HepG2 (cell line): ENCODE results near the gene DNAJC11. TPM values are rescaled to one million over a fixed set of nuclear protein-coding genes. Genes with fewer than 3 reads are reported as not detected.
A peak's percentile ranks its signal among the peaks of the same experiment; 100 is the strongest.

Source experiments
- ATF7-NPFF ChIP-seq: sonication (generic); formaldehyde crosslinking; IDR thresholded peaks from 2 replicates; pipeline ENCODE4 v1.8.1; 2023; ENCODE audit warnings: mild to moderate bottlenecking, low read depth, missing genetic modification reagents, moderate library complexity
- KLF15 ChIP-seq: sonication (generic); formaldehyde crosslinking; IDR thresholded peaks from 2 replicates; pipeline ENCODE4 v1.8.1; 2023; ENCODE audit warnings: borderline replicate concordance, mild to moderate bottlenecking, inconsistent platforms, missing genetic modification reagents, mixed read lengths
- MED1 ChIP-seq: sonication (generic); formaldehyde crosslinking; IDR thresholded peaks from 2 replicates; pipeline ENCODE4 v1.4.0; 2020; ENCODE audit warnings: missing genetic modification reagents
- SALL2 ChIP-seq: sonication (generic); formaldehyde crosslinking; IDR thresholded peaks from 2 replicates; pipeline ENCODE4 v1.8.1; 2023; ENCODE audit warnings: mild to moderate bottlenecking, missing genetic modification reagents, inconsistent platforms
- SIX1 ChIP-seq: sonication (generic); formaldehyde crosslinking; IDR thresholded peaks from 2 replicates; pipeline ENCODE4 v1.4.0; 2020; ENCODE audit warnings: missing genetic modification reagents, borderline replicate concordance
- TP53 ChIP-seq: sonication (generic); formaldehyde crosslinking; conservative IDR thresholded peaks from 2 replicates; pipeline ENCODE4 v1.4.0; 2020; ENCODE audit warnings: missing genetic modification reagents
- ZNF101 ChIP-seq: sonication (generic); formaldehyde crosslinking; IDR thresholded peaks from 2 replicates; pipeline ENCODE4 v1.4.0; 2020; ENCODE audit warnings: mild to moderate bottlenecking, low read depth, missing genetic modification reagents, borderline replicate concordance
- ZNF563 ChIP-seq: sonication (generic); formaldehyde crosslinking; IDR thresholded peaks from 2 replicates; pipeline ENCODE4 v1.8.0; 2022; ENCODE audit warnings: mild to moderate bottlenecking, moderate library complexity, missing genetic modification reagents
- polyA plus RNA-seq, 8 experiments: library from polyadenylated mRNA; depleted of rRNA in 3 of 8; stranded (reverse) in 7 of 8; unstranded in 1 of 8; fragments of >200 nt; fragmentation: Illumina TruSeq in 4 of 8; extraction: Trizol in 4 of 8; gene quantifications; 2 replicates each; pipeline versions ENCODE4 v1.2.1 to v1.2.3, GENCODE V29; 2011 to 2016; ENCODE audit warnings: low read depth in 4 of 8, missing spikeins in 1 of 8, mixed read lengths in 1 of 8; ENCODE audit not compliant: insufficient read depth in 1 of 8
- total RNA-seq, 5 experiments: library from RNA; depleted of rRNA; stranded (reverse); fragments of >200 nt; fragmentation: Illumina TruSeq; extraction: Trizol; gene quantifications; 2 replicates each; pipeline ENCODE4 v1.2.3, GENCODE V29; 2016; ENCODE audit warnings: low read depth in 1 of 5
- TF ChIP-seq, protein P1 (sequence below): sonication (generic); formaldehyde crosslinking; IDR thresholded peaks from 2 replicates; pipeline ENCODE4 v1.4.0; 2020; ENCODE audit warnings: mild to moderate bottlenecking, missing genetic modification reagents
- TF ChIP-seq, protein P2 (sequence below): sonication (generic); formaldehyde crosslinking; IDR thresholded peaks from 2 replicates; pipeline ENCODE4 v1.9.0; 2021; ENCODE audit warnings: missing genetic modification reagents, borderline replicate concordance
- TF ChIP-seq, protein P3 (sequence below): sonication (generic); formaldehyde crosslinking; IDR thresholded peaks from 2 replicates; pipeline ENCODE4 v1.9.0; 2022; ENCODE audit warnings: missing genetic modification reagents, mild to moderate bottlenecking, borderline replicate concordance

Gene DNAJC11
- total and polyA plus RNA-seq, 2 of the 13 experiments (the other 11 are each of a cell fraction or from before 2014, with no cell fraction given): 25.1 to 47.6 TPM

DNA sequence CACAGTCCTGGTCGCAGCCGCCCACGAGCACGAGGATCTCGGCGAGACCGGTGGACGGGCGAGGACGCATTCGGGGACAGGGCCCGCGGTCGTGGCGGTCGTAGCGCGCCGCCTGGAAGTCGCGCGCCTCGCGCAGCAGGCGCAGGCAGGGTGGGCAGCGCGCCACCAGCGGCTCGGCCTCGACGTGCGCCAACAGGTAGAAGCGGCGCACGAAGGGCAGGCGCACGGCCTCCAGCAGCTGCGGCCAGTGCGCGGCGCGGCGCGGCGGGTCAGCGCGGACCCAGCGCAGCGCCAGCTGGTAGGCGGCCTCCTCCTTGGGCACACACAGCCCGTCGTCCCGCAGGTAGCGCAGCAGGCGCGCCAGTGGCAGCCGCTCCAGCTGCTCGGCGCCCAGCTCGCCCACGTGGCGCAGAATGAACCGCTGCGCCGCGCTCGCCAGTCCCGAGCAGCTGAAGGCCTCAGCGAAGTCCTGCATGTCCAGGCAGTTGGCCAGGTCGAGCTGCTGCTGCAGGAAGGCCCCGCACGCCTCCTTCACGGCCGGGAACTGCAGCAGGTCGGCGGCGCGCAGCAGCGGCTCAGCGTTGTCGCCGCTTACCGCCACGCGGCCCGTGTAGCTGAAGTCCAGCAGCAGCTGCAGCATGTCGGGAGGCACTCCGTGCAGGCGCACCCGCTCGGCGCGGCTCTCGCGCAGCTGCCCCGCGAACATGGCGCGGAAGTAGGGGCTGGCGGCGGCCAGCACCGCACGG, 99.5 kb downstream of the DNAJC11 start (continued):
- TF ChIP-seq MED1: peak; percentile 2; the same call in 1 of the 2 replicates
- TF ChIP-seq KLF15 (CRISPR knock-in tag): no peak
- peak; percentile 8; the same call in 1 of the 2 replicates for TF ChIP-seq ZNF563 (CRISPR knock-in tag)
- no peak for TF ChIP-seq ZNF101 (CRISPR knock-in tag)
- TF ChIP-seq, protein P1, sequence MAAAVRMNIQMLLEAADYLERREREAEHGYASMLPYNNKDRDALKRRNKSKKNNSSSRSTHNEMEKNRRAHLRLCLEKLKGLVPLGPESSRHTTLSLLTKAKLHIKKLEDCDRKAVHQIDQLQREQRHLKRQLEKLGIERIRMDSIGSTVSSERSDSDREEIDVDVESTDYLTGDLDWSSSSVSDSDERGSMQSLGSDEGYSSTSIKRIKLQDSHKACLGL: peak; percentile 87
- TF ChIP-seq ATF7-NPFF (CRISPR knock-in tag): peak; percentile 22; the same call in 1 of the 2 replicates
- TF ChIP-seq, protein P2, sequence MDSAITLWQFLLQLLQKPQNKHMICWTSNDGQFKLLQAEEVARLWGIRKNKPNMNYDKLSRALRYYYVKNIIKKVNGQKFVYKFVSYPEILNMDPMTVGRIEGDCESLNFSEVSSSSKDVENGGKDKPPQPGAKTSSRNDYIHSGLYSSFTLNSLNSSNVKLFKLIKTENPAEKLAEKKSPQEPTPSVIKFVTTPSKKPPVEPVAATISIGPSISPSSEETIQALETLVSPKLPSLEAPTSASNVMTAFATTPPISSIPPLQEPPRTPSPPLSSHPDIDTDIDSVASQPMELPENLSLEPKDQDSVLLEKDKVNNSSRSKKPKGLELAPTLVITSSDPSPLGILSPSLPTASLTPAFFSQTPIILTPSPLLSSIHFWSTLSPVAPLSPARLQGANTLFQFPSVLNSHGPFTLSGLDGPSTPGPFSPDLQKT (CRISPR knock-in tag): no peak; the same call in 1 of the 2 replicates
- TF ChIP-seq, protein P3, sequence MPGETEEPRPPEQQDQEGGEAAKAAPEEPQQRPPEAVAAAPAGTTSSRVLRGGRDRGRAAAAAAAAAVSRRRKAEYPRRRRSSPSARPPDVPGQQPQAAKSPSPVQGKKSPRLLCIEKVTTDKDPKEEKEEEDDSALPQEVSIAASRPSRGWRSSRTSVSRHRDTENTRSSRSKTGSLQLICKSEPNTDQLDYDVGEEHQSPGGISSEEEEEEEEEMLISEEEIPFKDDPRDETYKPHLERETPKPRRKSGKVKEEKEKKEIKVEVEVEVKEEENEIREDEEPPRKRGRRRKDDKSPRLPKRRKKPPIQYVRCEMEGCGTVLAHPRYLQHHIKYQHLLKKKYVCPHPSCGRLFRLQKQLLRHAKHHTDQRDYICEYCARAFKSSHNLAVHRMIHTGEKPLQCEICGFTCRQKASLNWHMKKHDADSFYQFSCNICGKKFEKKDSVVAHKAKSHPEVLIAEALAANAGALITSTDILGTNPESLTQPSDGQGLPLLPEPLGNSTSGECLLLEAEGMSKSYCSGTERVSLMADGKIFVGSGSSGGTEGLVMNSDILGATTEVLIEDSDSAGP (CRISPR knock-in tag): peak; percentile 65
- TF ChIP-seq TP53 (CRISPR knock-in tag): peak; percentile 73; the same call in 1 of the 2 replicates
- TF ChIP-seq SIX1 (CRISPR knock-in tag): no peak
- TF ChIP-seq SALL2 (CRISPR knock-in tag): peak; percentile 81; the same call in 1 of the 2 replicates
